ENCODE results near the gene PDE11A. TPM values are rescaled to one million over a fixed set of nuclear protein-coding genes. Genes with fewer than 3 reads are reported as not detected.

PDE11A gene
- total RNA-seq, 1 experiment from 2014 or later: 0.13 TPM

DNA sequence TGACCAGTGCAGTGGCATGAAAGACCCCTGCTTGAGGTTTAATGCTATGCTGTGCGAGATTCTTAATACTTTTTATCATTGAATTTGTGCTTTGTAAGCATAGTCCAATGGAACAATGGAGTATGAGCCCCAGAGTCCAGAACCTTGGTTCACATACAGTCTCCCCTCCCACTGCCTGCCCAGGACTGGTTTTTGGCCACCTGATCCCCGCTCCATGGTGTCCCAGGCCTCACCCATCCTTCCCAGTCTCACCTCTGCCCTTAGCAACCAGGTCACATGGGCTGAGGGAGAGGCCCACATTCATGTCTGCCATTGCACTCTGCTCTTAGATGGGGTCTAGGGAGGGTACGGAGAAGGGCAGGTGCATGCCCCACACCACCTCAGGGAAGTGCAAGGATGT lies 6.3 kb downstream of the PDE11A start:
- H2BK20ac ChIP-seq (ENCODE audit: low read depth, low read length, poor library complexity, severe bottlenecking): no peak overlapping the region
- no peak overlapping the region for H2AFZ ChIP-seq (ENCODE audit: low read length)
- TF ChIP-seq, protein P1, sequence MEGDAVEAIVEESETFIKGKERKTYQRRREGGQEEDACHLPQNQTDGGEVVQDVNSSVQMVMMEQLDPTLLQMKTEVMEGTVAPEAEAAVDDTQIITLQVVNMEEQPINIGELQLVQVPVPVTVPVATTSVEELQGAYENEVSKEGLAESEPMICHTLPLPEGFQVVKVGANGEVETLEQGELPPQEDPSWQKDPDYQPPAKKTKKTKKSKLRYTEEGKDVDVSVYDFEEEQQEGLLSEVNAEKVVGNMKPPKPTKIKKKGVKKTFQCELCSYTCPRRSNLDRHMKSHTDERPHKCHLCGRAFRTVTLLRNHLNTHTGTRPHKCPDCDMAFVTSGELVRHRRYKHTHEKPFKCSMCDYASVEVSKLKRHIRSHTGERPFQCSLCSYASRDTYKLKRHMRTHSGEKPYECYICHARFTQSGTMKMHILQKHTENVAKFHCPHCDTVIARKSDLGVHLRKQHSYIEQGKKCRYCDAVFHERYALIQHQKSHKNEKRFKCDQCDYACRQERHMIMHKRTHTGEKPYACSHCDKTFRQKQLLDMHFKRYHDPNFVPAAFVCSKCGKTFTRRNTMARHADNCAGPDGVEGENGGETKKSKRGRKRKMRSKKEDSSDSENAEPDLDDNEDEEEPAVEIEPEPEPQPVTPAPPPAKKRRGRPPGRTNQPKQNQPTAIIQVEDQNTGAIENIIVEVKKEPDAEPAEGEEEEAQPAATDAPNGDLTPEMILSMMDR (conservative IDR thresholded peaks at IDR 0.05): no peak
- no peaks in the 10 kb centered on the region for H3K79me2 ChIP-seq (ENCODE audit: insufficient read depth, low read length)
- no peak overlapping the region for H3K56ac ChIP-seq (ENCODE audit: insufficient read length, low read depth, low read length)
- H3K27ac ChIP-seq (ENCODE audit: insufficient read length, low read depth, low read length): no peak overlapping the region
- H2BK15ac ChIP-seq (ENCODE audit: low read depth, low read length): no peak overlapping the region
- H3K18ac ChIP-seq (ENCODE audit: insufficient read length, low read depth, low read length): no peak overlapping the region
- no peaks in the 10 kb centered on the region for H3K4me1 ChIP-seq (ENCODE audit: insufficient read depth, low read length)
- no peak overlapping the region for H4K8ac ChIP-seq (replicated peaks; ENCODE audit: insufficient read length, low read depth, low read length)
- no CpG with 5 or more reads among the region's 3 CpGs for WGBS (ENCODE audit: extremely low coverage, insufficient read length, low lambda C conversion rate)
- H2BK120ac ChIP-seq (ENCODE audit: low read depth, low read length, poor library complexity, severe bottlenecking): no peak overlapping the region
- H4K20me1 ChIP-seq (ENCODE audit: control insufficient read depth, insufficient read depth, insufficient read length): no peaks in the 10 kb centered on the region
- Mint-ChIP-seq H3K4me1 (peaks cover 0 to 4% of the 10 kb centered on the region in 2 experiments; a peak in 1 of 4 replicates), H3K9me3 (no peaks in the 10 kb centered on the region; a peak in 1 of 5 replicates), H3K27me3 (ENCODE audit: low read depth) (peaks cover 15% of the 10 kb centered on the region), H3K27ac (no peak overlapping the region), H3K4me3 (no peak overlapping the region), H3K36me3 (ENCODE audit: insufficient read depth in 1 of 3, low read depth in 3 of 3) (no peaks in the 10 kb centered on the region)
- no peak overlapping the region for H3K14ac ChIP-seq (ENCODE audit: insufficient read depth, low read length)
- H3K4me2 ChIP-seq (ENCODE audit: insufficient read depth, insufficient read length, low read length): no peak overlapping the region
- no peaks in the 10 kb centered on the region; the same call in 1 of the 2 replicates for H3K27me3 ChIP-seq (ENCODE audit: insufficient read depth, low read length)
- H3K9me3 ChIP-seq (ENCODE audit: control insufficient read depth, low read depth, low read length): no peaks in the 10 kb centered on the region
- H2BK12ac ChIP-seq (ENCODE audit: insufficient read length, low read depth, low read length): no peak overlapping the region
- H3K9ac ChIP-seq (ENCODE audit: extremely low read depth, insufficient read length, low read length): no peak overlapping the region
- no peak overlapping the region for H3T11ph ChIP-seq (ENCODE audit: low read length)
- H2BK5ac ChIP-seq (ENCODE audit: insufficient read length, low read length): no peak overlapping the region
- no peak overlapping the region for H3K4ac ChIP-seq (ENCODE audit: low read depth, low read length)
- no peaks in the 10 kb centered on the region for H3K79me1 ChIP-seq (ENCODE audit: insufficient read depth, low read depth, low read length, poor library complexity, severe bottlenecking)
- H4K5ac ChIP-seq (ENCODE audit: insufficient read length, low read depth, low read length): no peak overlapping the region
- no peaks in the 10 kb centered on the region for H3K23me2 ChIP-seq (ENCODE audit: insufficient read length, low read depth, low read length, poor library complexity, severe bottlenecking)
- H4K91ac ChIP-seq (ENCODE audit: insufficient read length, low read depth, low read length): no peak overlapping the region
- no peak overlapping the region for H2AK5ac ChIP-seq (ENCODE audit: insufficient read length, low read length)
- no peak overlapping the region for H3K23ac ChIP-seq (ENCODE audit: insufficient read length, low read depth, low read length)
- DNase-seq: no peak
